Activated B cell treated with CpG ODN at 0.5 μM for 24 hours (primary cell): ENCODE data around the gene TNNT1. TPM values are rescaled to one million over a fixed set of nuclear protein-coding genes. Genes with fewer than 3 reads are reported as not detected.

ENCODE experiments used
- ATAC-seq: fragments of 200-7000 bp; cut with Tn5 transposase; one replicate; pipeline ENCODE4 v1.10.0; 2021; ENCODE audit warnings: low read depth, mild to moderate bottlenecking, moderate library complexity
- CTCF ChIA-PET: fragments of 350-600 bp; sonication (Branson Sonifier 250); formaldehyde crosslinking; loops from one replicate; lab custom pipeline; 2021; ENCODE audit warnings: antibody characterized with exemption; lab: Charles Lee
- POLR2A ChIA-PET: fragments of 350-600 bp; sonication (Branson Sonifier 250); formaldehyde crosslinking; loops from one replicate; lab custom pipeline; 2021; ENCODE audit warnings: antibody characterized with exemption; lab: Charles Lee
- DNase-seq: peaks from one replicate; pipeline ENCODE4 v3.0.0; 2022
- H3K27ac Mint-ChIP-seq: one replicate; pipeline ENCODE4 v1.8.0; 2020; ENCODE audit warnings: mixed read lengths
- H3K27me3 Mint-ChIP-seq: one replicate; pipeline ENCODE4 v1.8.0; 2021; ENCODE audit warnings: mixed read lengths
- H3K36me3 Mint-ChIP-seq: one replicate; pipeline ENCODE4 v1.8.0; 2021; ENCODE audit warnings: low read depth, mixed read lengths
- H3K4me1 Mint-ChIP-seq: one replicate; pipeline ENCODE4 v1.8.0; 2021; ENCODE audit warnings: mixed read lengths
- H3K4me3 Mint-ChIP-seq: one replicate; pipeline ENCODE4 v1.8.0; 2020; ENCODE audit warnings: mild to moderate bottlenecking, mixed read lengths
- H3K9me3 Mint-ChIP-seq: one replicate; pipeline ENCODE4 v1.8.0; 2020; ENCODE audit warnings: mixed read lengths
- CTCF ChIP-seq: fragments of 200-600 bp; IDR thresholded peaks from one replicate; pipeline ENCODE4 v1.8.0; 2022; ENCODE audit warnings: antibody characterized with exemption, mild to moderate bottlenecking
- intact Hi-C: fragments of 100-400 bp; cut with micrococcal nuclease; formaldehyde crosslinking; loops from one replicate; pipeline ENCODE4 v1.15.1; 2024
- total RNA-seq: library from RNA; stranded (reverse); gene quantifications from 2 replicates; pipeline ENCODE4 v1.2.3, GENCODE V29; 2022

The TNNT1 gene
- total RNA-seq, 1 donor from 2014 or later: not detected

GRCh38 chr19:55132453-55133129 is 16.4 kb downstream of the TNNT1 start:
- Mint-ChIP-seq H3K9me3 (no peaks in the 10 kb centered on the region), H3K36me3 (no peaks in the 10 kb centered on the region), H3K27ac (no peak overlapping the region), H3K27me3 (peaks cover 24% of the 10 kb centered on the region), H3K4me1 (peaks cover 5% of the 10 kb centered on the region), H3K4me3 (no peak overlapping the region)
- intact Hi-C loops: no loop called here
- no peak for ATAC-seq
- POLR2A ChIA-PET: interaction anchor here (0.7 to 0.8 kb wide), 2 partner anchors 227 to 1340 kb away, joined by 4 to 7 read pairs; no protein-coding TSS in a partner anchor
- no peak for DNase-seq
- CTCF ChIA-PET: interaction anchor here (0.7 to 1.0 kb wide), 2 partner anchors 44 to 655 kb away, joined by 3 read pairs; no protein-coding TSS in a partner anchor
- no peak for TF ChIP-seq CTCF

- H3K9me3 Mint-ChIP-seq: no peaks in the 10 kb centered on the region
- H3K4me1 Mint-ChIP-seq: peaks cover 5% of the 10 kb centered on the region
- TF ChIP-seq CTCF: no peak
- peaks cover 36% of the 10 kb centered on the region for H3K27me3 Mint-ChIP-seq
- intact Hi-C loops: no loop called here
- no peaks in the 10 kb centered on the region for H3K36me3 Mint-ChIP-seq
- ChIA-PET POLR2A (no interaction called here), CTCF (no interaction called here)
- no peak for ATAC-seq
- H3K27ac Mint-ChIP-seq: no peak overlapping the region
- no peak overlapping the region for H3K4me3 Mint-ChIP-seq
- no peak for DNase-seq
Observed at GRCh38 chr19:55131421-55131820, 17.6 kb downstream of the TNNT1 start.

- Mint-ChIP-seq H3K9me3 (no peaks in the 10 kb centered on the region), H3K27me3 (peaks cover 8% of the 10 kb centered on the region), H3K27ac (no peak overlapping the region), H3K4me1 (peaks cover 44% of the 10 kb centered on the region), H3K36me3 (peaks cover 17% of the 10 kb centered on the region), H3K4me3 (peak overlapping the region; percentile 64)
- TF ChIP-seq CTCF: no peak
- POLR2A ChIA-PET: interaction anchor here (1.4 kb wide), 1 partner anchor 161 kb away, joined by 3 read pairs; no protein-coding TSS in a partner anchor
- CTCF ChIA-PET: interaction anchor here (1.4 kb wide), 1 partner anchor 348 kb away, joined by 3 read pairs; no protein-coding TSS in a partner anchor
- no peak for DNase-seq
- intact Hi-C loops: no loop called here
- ATAC-seq: no peak
Observed at GRCh38 chr19:55119053-55119452, 30.0 kb downstream of the TNNT1 start.

- no peak for TF ChIP-seq CTCF
- no peaks in the 10 kb centered on the region for H3K9me3 Mint-ChIP-seq
- no peak for DNase-seq
- no peak for ATAC-seq
- CTCF ChIA-PET: interaction anchor here (1.0 to 1.7 kb wide), 3 partner anchors 23 to 385 kb away, joined by 3 to 6 read pairs (median 3); no protein-coding TSS in a partner anchor
- peaks cover 3% of the 10 kb centered on the region for H3K27me3 Mint-ChIP-seq
- peaks cover 48% of the 10 kb centered on the region for H3K4me1 Mint-ChIP-seq
- H3K27ac Mint-ChIP-seq: peak overlapping the region; percentile 83
- H3K36me3 Mint-ChIP-seq: peaks cover 17% of the 10 kb centered on the region
- intact Hi-C loops: no loop called here
- peak overlapping the region; percentile 97 for H3K4me3 Mint-ChIP-seq
- POLR2A ChIA-PET: interaction anchor here (0.5 to 2.5 kb wide), 9 partner anchors 56 to 742 kb away, joined by 3 to 16 read pairs (median 4); partner anchors contain the start of genes FIZ1, KMT5C, RDH13 and UBE2S
Observed at GRCh38 chr19:55118401-55118991, 30.5 kb downstream of the TNNT1 start.
